ENCODE results near the gene UBE2V1. TPM values are rescaled to one million over a fixed set of nuclear protein-coding genes. Genes with fewer than 3 reads are reported as not detected.

Gene UBE2V1
- total RNA-seq, 1 donor from 2014 or later: 77.1 TPM

- H3K27ac ChIP-seq (replicated peaks): peak overlapping the region; percentile 95
- intact Hi-C loops (cut with micrococcal nuclease): no loop called here
- peaks cover 66% of the 10 kb centered on the region for H3K4me1 ChIP-seq
- no peaks in the 10 kb centered on the region for H3K27me3 ChIP-seq (ENCODE audit: low read depth)
- peak overlapping the region; percentile 99 for H3K4me3 ChIP-seq
- no peak for DNase-seq
- H3K9me3 ChIP-seq (replicated peaks): no peaks in the 10 kb centered on the region
- no peak for TF ChIP-seq CTCF (IDR thresholded peaks at IDR 0.05; ENCODE audit: borderline replicate concordance)
- peaks cover 5% of the 10 kb centered on the region for H3K36me3 ChIP-seq
These were observed 39.6 kb upstream of the UBE2V1 start for GRCh38 chr20:50152394-50153152.

GRCh38 chr20:50151034-50151743 lies 38.2 kb upstream of the UBE2V1 start:
- H3K4me3 ChIP-seq: peak overlapping the region; percentile 99
- no peaks in the 10 kb centered on the region for H3K27me3 ChIP-seq (ENCODE audit: low read depth)
- intact Hi-C loops (cut with micrococcal nuclease): no loop called here
- TF ChIP-seq CTCF (IDR thresholded peaks at IDR 0.05; ENCODE audit: borderline replicate concordance): no peak
- no peak for DNase-seq
- H3K27ac ChIP-seq (replicated peaks): peak overlapping the region; percentile 95
- peaks cover 80% of the 10 kb centered on the region for H3K4me1 ChIP-seq
- no peaks in the 10 kb centered on the region for H3K9me3 ChIP-seq (replicated peaks)
- peaks cover 5% of the 10 kb centered on the region for H3K36me3 ChIP-seq

- intact Hi-C loops (cut with micrococcal nuclease): no loop called here
- no peaks in the 10 kb centered on the region for H3K27me3 ChIP-seq (ENCODE audit: low read depth)
- peaks cover 5% of the 10 kb centered on the region for H3K36me3 ChIP-seq
- TF ChIP-seq CTCF (IDR thresholded peaks at IDR 0.05; ENCODE audit: borderline replicate concordance): no peak
- H3K27ac ChIP-seq (replicated peaks): peak overlapping the region; percentile 75
- H3K4me1 ChIP-seq: peaks cover 95% of the 10 kb centered on the region
- no peak for DNase-seq
- no peaks in the 10 kb centered on the region for H3K9me3 ChIP-seq (replicated peaks)
- no peak overlapping the region for H3K4me3 ChIP-seq
These were observed 36.7 kb upstream of the UBE2V1 start for GRCh38 chr20:50149481-50150254.

- Histone ChIP-seq H3K4me1 (peaks cover 100% of the 10 kb centered on the region), H3K9me3 (replicated peaks) (no peaks in the 10 kb centered on the region), H3K4me3 (no peak overlapping the region), H3K27me3 (ENCODE audit: low read depth) (no peaks in the 10 kb centered on the region), H3K36me3 (peaks cover 17% of the 10 kb centered on the region), H3K27ac (replicated peaks) (peak overlapping the region; percentile 75)
- intact Hi-C loops (cut with micrococcal nuclease): no loop called here
- DNase-seq: no peak
- TF ChIP-seq CTCF (IDR thresholded peaks at IDR 0.05; ENCODE audit: borderline replicate concordance): no peak
These were observed 34.0 kb upstream of the UBE2V1 start for GRCh38 chr20:50146732-50147662.

All from left ventricle myocardium inferior (tissue), 1 donor.